PC-3 (cell line): ENCODE data around the gene NHP2.

Source experiments
- CTCF ChIP-seq: fragments of 300-600 bp; sonication (generic); conservative IDR thresholded peaks from 2 replicates; pipeline ENCODE4 v1.5.1; 2017; ENCODE audit warnings: antibody characterized with exemption, low read depth, mild to moderate bottlenecking, low read length
- EZH2 ChIP-seq: fragments of 300-600 bp; sonication (generic); IDR thresholded peaks from one replicate; pipeline ENCODE4 v1.6.1; 2017; ENCODE audit warnings: antibody characterized with exemption, mild to moderate bottlenecking, low read length; ENCODE audit not compliant: unreplicated experiment
- EZH2phosphoT487 ChIP-seq: fragments of 300-600 bp; sonication (generic); IDR thresholded peaks from 2 replicates; pipeline ENCODE4 v1.6.1; 2018; ENCODE audit warnings: mild to moderate bottlenecking, antibody characterized with exemption, low read length, borderline replicate concordance

DNA sequence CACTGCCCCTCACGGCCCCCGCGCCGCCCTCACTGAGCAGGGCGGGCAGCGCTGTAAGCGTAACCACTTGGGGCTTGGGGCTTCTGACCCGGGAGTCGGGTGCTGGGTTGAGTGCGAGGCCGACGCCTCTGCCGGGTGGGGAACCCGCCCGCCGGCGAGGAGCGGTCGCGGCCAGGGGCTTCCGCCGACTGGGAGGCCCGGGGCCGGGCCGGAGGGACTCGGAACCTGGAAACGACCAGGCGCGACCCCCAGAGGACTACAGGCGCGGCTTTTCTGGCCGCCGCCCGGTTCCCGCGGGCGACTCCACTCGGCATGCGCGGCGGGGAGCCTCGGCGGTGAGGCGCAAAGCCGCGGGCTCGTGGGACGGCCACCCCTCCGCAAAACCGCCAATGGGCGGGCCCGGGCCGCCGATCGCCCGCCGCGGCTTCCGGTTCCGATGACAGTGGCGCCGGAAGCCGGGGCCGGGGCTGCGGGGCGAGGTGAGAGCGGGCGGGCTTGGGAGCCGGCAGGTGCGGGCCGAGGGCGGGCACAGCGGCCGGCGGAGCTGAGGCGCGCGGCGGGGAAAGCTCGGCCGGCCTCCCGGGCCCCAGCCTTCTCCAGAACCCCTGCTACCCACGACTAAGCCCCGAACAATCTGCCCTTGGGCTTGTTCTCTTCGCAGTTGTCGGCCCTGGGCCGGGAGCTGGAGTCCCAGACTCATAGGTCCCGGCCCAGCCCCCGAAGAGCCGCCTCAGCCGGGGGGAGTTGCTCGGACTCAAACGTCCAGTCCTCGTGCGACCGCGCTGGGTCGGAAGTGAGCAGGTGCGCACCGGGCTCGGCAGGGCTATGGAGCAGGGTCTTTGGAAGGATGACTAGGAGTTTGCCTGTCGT is 22.9 kb downstream of the NHP2 start, which contains the start of gene RMND5B:
- no peak for TF ChIP-seq EZH2phosphoT487
- no peak for TF ChIP-seq EZH2
- TF ChIP-seq CTCF, result no peak
